K562 (cell line): ENCODE results near the gene ADTRP. TPM values are rescaled to one million over a fixed set of nuclear protein-coding genes. Genes with fewer than 3 reads are reported as not detected.

Source experiments
- BDP1 ChIP-seq: IDR thresholded peaks from 3 replicates; pipeline ENCODE4 v1.6.1; 2011; ENCODE audit not compliant: insufficient read length, insufficient read depth
- CBX1 ChIP-seq: sonication (generic); IDR thresholded peaks from 2 replicates; pipeline ENCODE4 v1.6.1; 2016; ENCODE audit warnings: antibody characterized with exemption, low read depth, mild to moderate bottlenecking
- CEBPB ChIP-seq: fragments of 450-650 bp; IDR thresholded peaks from 2 replicates; pipeline ENCODE4 v1.6.1; 2016; ENCODE audit warnings: missing genetic modification characterization, missing compliant biosample characterization
- CEBPG ChIP-seq, 3 experiments: fragments of 200-800 bp in 1 of 3; sonication (Bioruptor generic) in 1 of 3; sonication (generic) in 1 of 3; formaldehyde crosslinking in 1 of 3; IDR thresholded peaks in 2 of 3; conservative IDR thresholded peaks in 1 of 3; 2 replicates each; pipeline versions ENCODE4 v1.6.1 to v1.8.0; 2016 to 2022; ENCODE audit warnings: missing compliant biosample characterization in 2 of 3, missing genetic modification characterization in 2 of 3, mild to moderate bottlenecking in 1 of 3, missing genetic modification reagents in 1 of 3
- CHD7 ChIP-seq: fragments of 200-600 bp; sonication (generic); IDR thresholded peaks from one replicate; pipeline ENCODE4 v1.6.1; 2012; ENCODE audit warnings: mild to moderate bottlenecking, low read depth, low read length, inconsistent platforms
- JUNB ChIP-seq: fragments of 450-650 bp; formaldehyde crosslinking; conservative IDR thresholded peaks from 2 replicates; pipeline ENCODE4 v1.4.0; 2020; ENCODE audit warnings: mild to moderate bottlenecking
- RHOXF2B ChIP-seq: fragments of 250-450 bp; sonication (Bioruptor Pico); conservative IDR thresholded peaks from 2 replicates; pipeline ENCODE4 v1.5.1; 2021
- SMAD4 ChIP-seq: fragments of 250-450 bp; sonication (Bioruptor Pico); conservative IDR thresholded peaks from 2 replicates; pipeline ENCODE4 v1.8.0; 2021; ENCODE audit warnings: inconsistent platforms, mild to moderate bottlenecking, moderate library complexity
- USF1 ChIP-seq: sonication (generic); formaldehyde crosslinking; IDR thresholded peaks from 2 replicates; pipeline ENCODE4 v1.9.0; 2022; ENCODE audit warnings: mild to moderate bottlenecking, missing genetic modification reagents
- ZHX1 ChIP-seq: fragments of 150-350 bp; conservative IDR thresholded peaks from 2 replicates; pipeline ENCODE4 v1.6.1; 2014; ENCODE audit warnings: low read length
- ZNF12 ChIP-seq: sonication (generic); formaldehyde crosslinking; IDR thresholded peaks from 2 replicates; pipeline ENCODE4 v1.4.0; 2020; ENCODE audit warnings: mild to moderate bottlenecking, missing genetic modification reagents
- ZNF408 ChIP-seq: fragments of 250-450 bp; sonication (Bioruptor Pico); IDR thresholded peaks from 2 replicates; pipeline ENCODE4 v1.4.0; 2020; ENCODE audit warnings: low read depth, mild to moderate bottlenecking, moderate library complexity
- polyA plus RNA-seq, 8 experiments: library from polyadenylated mRNA; depleted of rRNA in 4 of 8; stranded (reverse) in 5 of 8; unstranded in 3 of 8; fragments of >200 nt; fragmentation: Nextera tagmentation in 2 of 8; fragmentation: Illumina TruSeq in 1 of 8; extraction: Ambion mirVana in 2 of 8; extraction: Trizol in 1 of 8; gene quantifications; 2 replicates each; pipeline versions ENCODE4 v1.2.1 to v1.2.3, GENCODE V29; 2011 to 2014; ENCODE audit warnings: inconsistent platforms in 1 of 8, missing spikeins in 1 of 8
- total RNA-seq, 7 experiments: library from RNA; depleted of rRNA in 6 of 7; stranded (reverse); fragments of >200 nt in 6 of 7; fragmentation: Illumina TruSeq in 2 of 7; extraction: Trizol in 2 of 7; gene quantifications; 2 replicates each; pipeline versions ENCODE4 v1.2.1 to v1.2.3, GENCODE V29; 2011 to 2021; ENCODE audit warnings: low replicate concordance in 1 of 7

ADTRP gene
- total and polyA plus RNA-seq, 9 of the 15 experiments (the other 6 are each of a cell fraction or from before 2014, with no cell fraction given): 7.4 to 24.0 (median 13.6) TPM

- no peak for TF ChIP-seq CHD7
- peak; percentile 64; the same call in 1 of the 2 replicates for TF ChIP-seq USF1 (CRISPR knock-in tag)
- no peak for TF ChIP-seq ZNF12 (CRISPR knock-in tag)
- TF ChIP-seq CBX1: no peak
- peak; percentile 34; the same call in 1 of the 2 replicates for TF ChIP-seq SMAD4 (CRISPR knock-in tag)
- TF ChIP-seq JUNB: no peak
- peak; percentile 66 for TF ChIP-seq CEBPB (tag)
- TF ChIP-seq BDP1: no peak
- TF ChIP-seq ZNF408 (CRISPR knock-in tag): no peak
- no peak for TF ChIP-seq ZHX1
- no peak for TF ChIP-seq RHOXF2B (CRISPR knock-in tag)
- no peak; the same call in 1 of the 2 replicates for TF ChIP-seq CEBPG (CRISPR knock-in tag; IDR thresholded peaks at IDR 0.05)
- peak in 1 of 2 experiments; percentile 44; a peak in 1 of 4 replicates for TF ChIP-seq CEBPG (tag; conservative IDR thresholded peaks at IDR 0.05 in 1 of 2, IDR thresholded peaks at IDR 0.05 in 1 of 2)
Observed at GRCh38 chr6:11771473-11772048, 7.0 kb downstream of the ADTRP start (continued).
